ENCODE results near the gene RNASEL. TPM values are rescaled to one million over a fixed set of nuclear protein-coding genes. Genes with fewer than 3 reads are reported as not detected.

Gene RNASEL
- total and polyA plus RNA-seq, 9 of the 15 experiments (the other 6 are each of a cell fraction or from before 2014, with no cell fraction given) = 4.3 to 11.1 (median 7.2) TPM

GRCh38 chr1:182588500-182589396 lies at the start of gene RNASEL (continued):
- TF ChIP-seq, protein P1, sequence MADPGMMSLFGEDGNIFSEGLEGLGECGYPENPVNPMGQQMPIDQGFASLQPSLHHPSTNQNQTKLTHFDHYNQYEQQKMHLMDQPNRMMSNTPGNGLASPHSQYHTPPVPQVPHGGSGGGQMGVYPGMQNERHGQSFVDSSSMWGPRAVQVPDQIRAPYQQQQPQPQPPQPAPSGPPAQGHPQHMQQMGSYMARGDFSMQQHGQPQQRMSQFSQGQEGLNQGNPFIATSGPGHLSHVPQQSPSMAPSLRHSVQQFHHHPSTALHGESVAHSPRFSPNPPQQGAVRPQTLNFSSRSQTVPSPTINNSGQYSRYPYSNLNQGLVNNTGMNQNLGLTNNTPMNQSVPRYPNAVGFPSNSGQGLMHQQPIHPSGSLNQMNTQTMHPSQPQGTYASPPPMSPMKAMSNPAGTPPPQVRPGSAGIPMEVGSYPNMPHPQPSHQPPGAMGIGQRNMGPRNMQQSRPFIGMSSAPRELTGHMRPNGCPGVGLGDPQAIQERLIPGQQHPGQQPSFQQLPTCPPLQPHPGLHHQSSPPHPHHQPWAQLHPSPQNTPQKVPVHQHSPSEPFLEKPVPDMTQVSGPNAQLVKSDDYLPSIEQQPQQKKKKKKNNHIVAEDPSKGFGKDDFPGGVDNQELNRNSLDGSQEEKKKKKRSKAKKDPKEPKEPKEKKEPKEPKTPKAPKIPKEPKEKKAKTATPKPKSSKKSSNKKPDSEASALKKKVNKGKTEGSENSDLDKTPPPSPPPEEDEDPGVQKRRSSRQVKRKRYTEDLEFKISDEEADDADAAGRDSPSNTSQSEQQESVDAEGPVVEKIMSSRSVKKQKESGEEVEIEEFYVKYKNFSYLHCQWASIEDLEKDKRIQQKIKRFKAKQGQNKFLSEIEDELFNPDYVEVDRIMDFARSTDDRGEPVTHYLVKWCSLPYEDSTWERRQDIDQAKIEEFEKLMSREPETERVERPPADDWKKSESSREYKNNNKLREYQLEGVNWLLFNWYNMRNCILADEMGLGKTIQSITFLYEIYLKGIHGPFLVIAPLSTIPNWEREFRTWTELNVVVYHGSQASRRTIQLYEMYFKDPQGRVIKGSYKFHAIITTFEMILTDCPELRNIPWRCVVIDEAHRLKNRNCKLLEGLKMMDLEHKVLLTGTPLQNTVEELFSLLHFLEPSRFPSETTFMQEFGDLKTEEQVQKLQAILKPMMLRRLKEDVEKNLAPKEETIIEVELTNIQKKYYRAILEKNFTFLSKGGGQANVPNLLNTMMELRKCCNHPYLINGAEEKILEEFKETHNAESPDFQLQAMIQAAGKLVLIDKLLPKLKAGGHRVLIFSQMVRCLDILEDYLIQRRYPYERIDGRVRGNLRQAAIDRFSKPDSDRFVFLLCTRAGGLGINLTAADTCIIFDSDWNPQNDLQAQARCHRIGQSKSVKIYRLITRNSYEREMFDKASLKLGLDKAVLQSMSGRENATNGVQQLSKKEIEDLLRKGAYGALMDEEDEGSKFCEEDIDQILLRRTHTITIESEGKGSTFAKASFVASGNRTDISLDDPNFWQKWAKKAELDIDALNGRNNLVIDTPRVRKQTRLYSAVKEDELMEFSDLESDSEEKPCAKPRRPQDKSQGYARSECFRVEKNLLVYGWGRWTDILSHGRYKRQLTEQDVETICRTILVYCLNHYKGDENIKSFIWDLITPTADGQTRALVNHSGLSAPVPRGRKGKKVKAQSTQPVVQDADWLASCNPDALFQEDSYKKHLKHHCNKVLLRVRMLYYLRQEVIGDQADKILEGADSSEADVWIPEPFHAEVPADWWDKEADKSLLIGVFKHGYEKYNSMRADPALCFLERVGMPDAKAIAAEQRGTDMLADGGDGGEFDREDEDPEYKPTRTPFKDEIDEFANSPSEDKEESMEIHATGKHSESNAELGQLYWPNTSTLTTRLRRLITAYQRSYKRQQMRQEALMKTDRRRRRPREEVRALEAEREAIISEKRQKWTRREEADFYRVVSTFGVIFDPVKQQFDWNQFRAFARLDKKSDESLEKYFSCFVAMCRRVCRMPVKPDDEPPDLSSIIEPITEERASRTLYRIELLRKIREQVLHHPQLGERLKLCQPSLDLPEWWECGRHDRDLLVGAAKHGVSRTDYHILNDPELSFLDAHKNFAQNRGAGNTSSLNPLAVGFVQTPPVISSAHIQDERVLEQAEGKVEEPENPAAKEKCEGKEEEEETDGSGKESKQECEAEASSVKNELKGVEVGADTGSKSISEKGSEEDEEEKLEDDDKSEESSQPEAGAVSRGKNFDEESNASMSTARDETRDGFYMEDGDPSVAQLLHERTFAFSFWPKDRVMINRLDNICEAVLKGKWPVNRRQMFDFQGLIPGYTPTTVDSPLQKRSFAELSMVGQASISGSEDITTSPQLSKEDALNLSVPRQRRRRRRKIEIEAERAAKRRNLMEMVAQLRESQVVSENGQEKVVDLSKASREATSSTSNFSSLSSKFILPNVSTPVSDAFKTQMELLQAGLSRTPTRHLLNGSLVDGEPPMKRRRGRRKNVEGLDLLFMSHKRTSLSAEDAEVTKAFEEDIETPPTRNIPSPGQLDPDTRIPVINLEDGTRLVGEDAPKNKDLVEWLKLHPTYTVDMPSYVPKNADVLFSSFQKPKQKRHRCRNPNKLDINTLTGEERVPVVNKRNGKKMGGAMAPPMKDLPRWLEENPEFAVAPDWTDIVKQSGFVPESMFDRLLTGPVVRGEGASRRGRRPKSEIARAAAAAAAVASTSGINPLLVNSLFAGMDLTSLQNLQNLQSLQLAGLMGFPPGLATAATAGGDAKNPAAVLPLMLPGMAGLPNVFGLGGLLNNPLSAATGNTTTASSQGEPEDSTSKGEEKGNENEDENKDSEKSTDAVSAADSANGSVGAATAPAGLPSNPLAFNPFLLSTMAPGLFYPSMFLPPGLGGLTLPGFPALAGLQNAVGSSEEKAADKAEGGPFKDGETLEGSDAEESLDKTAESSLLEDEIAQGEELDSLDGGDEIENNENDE (IDR thresholded peaks at IDR 0.05; ENCODE audit: low read depth, low read length) = no peak
- TF ChIP-seq ZNF717 (CRISPR knock-in tag; IDR thresholded peaks at IDR 0.05) = no peak
- no peak for TF ChIP-seq RBM17 (IDR thresholded peaks at IDR 0.05; ENCODE audit: borderline replicate concordance, low read depth, low read length)
- TF ChIP-seq ZEB2 (IDR thresholded peaks at IDR 0.05) = no peak
- TF ChIP-seq, protein P2, sequence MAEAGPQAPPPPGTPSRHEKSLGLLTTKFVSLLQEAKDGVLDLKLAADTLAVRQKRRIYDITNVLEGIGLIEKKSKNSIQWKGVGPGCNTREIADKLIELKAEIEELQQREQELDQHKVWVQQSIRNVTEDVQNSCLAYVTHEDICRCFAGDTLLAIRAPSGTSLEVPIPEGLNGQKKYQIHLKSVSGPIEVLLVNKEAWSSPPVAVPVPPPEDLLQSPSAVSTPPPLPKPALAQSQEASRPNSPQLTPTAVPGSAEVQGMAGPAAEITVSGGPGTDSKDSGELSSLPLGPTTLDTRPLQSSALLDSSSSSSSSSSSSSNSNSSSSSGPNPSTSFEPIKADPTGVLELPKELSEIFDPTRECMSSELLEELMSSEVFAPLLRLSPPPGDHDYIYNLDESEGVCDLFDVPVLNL (CRISPR knock-in tag; IDR thresholded peaks at IDR 0.05; ENCODE audit: low read depth) = no peak
- TF ChIP-seq ZNF592 (IDR thresholded peaks at IDR 0.05) = no peak
- TF ChIP-seq ZFP30 (CRISPR knock-in tag; IDR thresholded peaks at IDR 0.05; ENCODE audit: borderline replicate concordance) = no peak
- no peak for TF ChIP-seq STAT5B (CRISPR knock-in tag; IDR thresholded peaks at IDR 0.05)
- no peak for TF ChIP-seq ZZZ3 (IDR thresholded peaks at IDR 0.05)
- no peak for TF ChIP-seq BMI1 (IDR thresholded peaks at IDR 0.05; ENCODE audit: low read length)

All from K562 (cell line).